GM23338 (cell line): ENCODE data around the gene DCLRE1B.

ENCODE experiments used
- CTCF ChIP-seq, 2 experiments: fragments of 200-600 bp in 1 of 2; sonication (generic) in 1 of 2; conservative IDR thresholded peaks; 2 replicates each; pipeline versions ENCODE4 v1.5.1 to v1.6.1; 2016 to 2017; ENCODE audit warnings: antibody characterized with exemption in 2 of 2, low read depth in 2 of 2, mild to moderate bottlenecking in 2 of 2, moderate library complexity in 1 of 2
- EZH2 ChIP-seq: fragments of 200-600 bp; sonication (generic); IDR thresholded peaks from one replicate; pipeline ENCODE4 v1.8.0; 2017; ENCODE audit warnings: antibody characterized with exemption, mild to moderate bottlenecking, low read depth; ENCODE audit not compliant: unreplicated experiment
- POLR2AphosphoS5 ChIP-seq: IDR thresholded peaks from 2 replicates; pipeline ENCODE4 v1.6.1; 2016; ENCODE audit warnings: antibody characterized with exemption, low read depth
- ZNF114 ChIP-seq: fragments of 250-450 bp; sonication (Bioruptor Pico); IDR thresholded peaks from 2 replicates; pipeline ENCODE4 v1.5.0; 2020; ENCODE audit warnings: mild to moderate bottlenecking, moderate library complexity
- ZNF331 ChIP-seq: fragments of 250-450 bp; sonication (Bioruptor Pico); IDR thresholded peaks from 2 replicates; pipeline ENCODE4 v1.5.0; 2020; ENCODE audit warnings: low read depth, mild to moderate bottlenecking, moderate library complexity

- TF ChIP-seq CTCF (conservative IDR thresholded peaks at IDR 0.05; ENCODE audit: low read depth in 2 of 2) (no peak), EZH2 (no peak), POLR2AphosphoS5 (no peak), ZNF331 (CRISPR knock-in tag) (no peak), ZNF114 (CRISPR knock-in tag) (no peak)
Measured at GRCh38 chr1:113934511-113935055, 29.5 kb downstream of the DCLRE1B start.
